ENCODE results near the gene PELI2.

DNA sequence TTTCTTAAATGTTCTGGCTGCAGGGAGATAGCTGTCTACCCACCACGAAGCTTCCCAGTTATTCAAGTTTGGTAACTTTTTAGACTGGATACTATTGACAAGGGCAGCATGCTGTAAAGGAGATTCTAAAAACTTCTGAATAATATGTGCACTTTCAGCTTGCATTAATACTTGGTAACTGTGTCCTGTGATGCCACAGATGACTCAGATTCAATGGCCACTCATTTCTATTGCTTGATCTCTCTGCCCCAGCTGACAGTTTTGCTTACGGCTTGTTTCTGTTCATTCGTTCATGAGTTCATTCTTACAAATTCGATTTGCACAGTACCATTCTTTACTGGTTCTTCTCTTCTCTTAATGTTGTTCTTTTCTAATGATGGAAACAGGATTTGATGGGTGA is 142.8 kb downstream of the PELI2 start:
- TF ChIP-seq, protein P1, sequence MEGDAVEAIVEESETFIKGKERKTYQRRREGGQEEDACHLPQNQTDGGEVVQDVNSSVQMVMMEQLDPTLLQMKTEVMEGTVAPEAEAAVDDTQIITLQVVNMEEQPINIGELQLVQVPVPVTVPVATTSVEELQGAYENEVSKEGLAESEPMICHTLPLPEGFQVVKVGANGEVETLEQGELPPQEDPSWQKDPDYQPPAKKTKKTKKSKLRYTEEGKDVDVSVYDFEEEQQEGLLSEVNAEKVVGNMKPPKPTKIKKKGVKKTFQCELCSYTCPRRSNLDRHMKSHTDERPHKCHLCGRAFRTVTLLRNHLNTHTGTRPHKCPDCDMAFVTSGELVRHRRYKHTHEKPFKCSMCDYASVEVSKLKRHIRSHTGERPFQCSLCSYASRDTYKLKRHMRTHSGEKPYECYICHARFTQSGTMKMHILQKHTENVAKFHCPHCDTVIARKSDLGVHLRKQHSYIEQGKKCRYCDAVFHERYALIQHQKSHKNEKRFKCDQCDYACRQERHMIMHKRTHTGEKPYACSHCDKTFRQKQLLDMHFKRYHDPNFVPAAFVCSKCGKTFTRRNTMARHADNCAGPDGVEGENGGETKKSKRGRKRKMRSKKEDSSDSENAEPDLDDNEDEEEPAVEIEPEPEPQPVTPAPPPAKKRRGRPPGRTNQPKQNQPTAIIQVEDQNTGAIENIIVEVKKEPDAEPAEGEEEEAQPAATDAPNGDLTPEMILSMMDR (IDR thresholded peaks at IDR 0.05), result no peak
- no peak for TF ChIP-seq POLR2A (IDR thresholded peaks at IDR 0.05)

Measured in lower leg skin (tissue), 3 donors.